Stimulated activated CD8-positive, alpha-beta memory T cell treated with anti-CD3 and anti-CD28 coated beads, Interleukin-15, amount 100 ng/mL, for 24 hours (primary cell): ENCODE data around the gene C1orf74.

ENCODE experiments used
- DNase-seq: peaks from one replicate; pipeline ENCODE4 v3.0.0-alpha.2; 2020; ENCODE audit warnings: low read depth

C1orf74 gene

GRCh38 chr1:209784265-209785169 lies at the start of gene C1orf74:
Gene C1orf74, minus strand, starts transcription at chr1:209784559. Its CDS starts 925 bp downstream, at chr1:209783634.
- peak; percentile 100 for DNase-seq

- no peak for DNase-seq
Measured at GRCh38 chr1:209831615-209832014, 47.3 kb upstream of the C1orf74 start.

GRCh38 chr1:209830722-209831121 lies 46.4 kb upstream of the C1orf74 start:
- no peak for DNase-seq

GRCh38 chr1:209829716-209830115 lies 45.4 kb upstream of the C1orf74 start:
- DNase-seq = no peak

GRCh38 chr1:209827384-209828262 lies 43.3 kb upstream of the C1orf74 start, which contains the start of gene UTP25:
Gene UTP25, plus strand, starts transcription at chr1:209827972. Its CDS starts 92 bp downstream, at chr1:209828064.
- DNase-seq = peak; percentile 65

GRCh38 chr1:209825591-209826434 lies 41.5 kb upstream of the C1orf74 start:
- no peak for DNase-seq

GRCh38 chr1:209823143-209824041 lies 39.0 kb upstream of the C1orf74 start:
- DNase-seq = no peak

GRCh38 chr1:209822706-209823105 lies 38.3 kb upstream of the C1orf74 start:
- no peak for DNase-seq

GRCh38 chr1:209820986-209821385 lies 36.6 kb upstream of the C1orf74 start:
- DNase-seq = no peak

GRCh38 chr1:209819058-209819457 lies 34.7 kb upstream of the C1orf74 start:
- DNase-seq = no peak

GRCh38 chr1:209817691-209818090 lies 33.3 kb upstream of the C1orf74 start:
- no peak for DNase-seq

GRCh38 chr1:209816923-209817322 lies 32.6 kb upstream of the C1orf74 start:
- DNase-seq = no peak

GRCh38 chr1:209815931-209816341 lies 31.6 kb upstream of the C1orf74 start:
- no peak for DNase-seq

GRCh38 chr1:209815490-209815889 lies 31.1 kb upstream of the C1orf74 start:
- no peak for DNase-seq

- DNase-seq = no peak
Measured at GRCh38 chr1:209813902-209814301, 29.5 kb upstream of the C1orf74 start.

GRCh38 chr1:209810783-209811182 lies 26.4 kb upstream of the C1orf74 start:
- no peak for DNase-seq

- DNase-seq = no peak
Measured at GRCh38 chr1:209809611-209810010, 25.3 kb upstream of the C1orf74 start.

GRCh38 chr1:209808059-209808581 lies 23.8 kb upstream of the C1orf74 start:
- no peak for DNase-seq

- no peak for DNase-seq
Measured at GRCh38 chr1:209807509-209807908, 23.1 kb upstream of the C1orf74 start.
